Activated T-cell treated with anti-CD3 and anti-CD28 coated beads, Interleukin-2, amount 50 U/mL, for 4 hours (primary cell): Measurements from ENCODE around the gene ZNF106. TPM values are rescaled to one million over a fixed set of nuclear protein-coding genes. Genes with fewer than 3 reads are reported as not detected.

Experiments
- ATAC-seq, 2 donors: fragments of 200-7000 bp; cut with Tn5 transposase; one replicate each; pipeline ENCODE4 v1.10.0; 2021
- DNase-seq: peaks from one replicate; pipeline ENCODE4 v3.0.0-alpha.2; 2020
- H3K27me3 Mint-ChIP-seq: one replicate; pipeline ENCODE4 v1.8.0; 2021; ENCODE audit warnings: low read depth, mixed read lengths
- H3K36me3 Mint-ChIP-seq: one replicate; pipeline ENCODE4 v1.8.0; 2022; ENCODE audit warnings: mixed read lengths; ENCODE audit not compliant: insufficient read depth
- H3K4me1 Mint-ChIP-seq: one replicate; pipeline ENCODE4 v1.8.0; 2021; ENCODE audit warnings: low read depth, mixed read lengths
- H3K4me3 Mint-ChIP-seq: one replicate; pipeline ENCODE4 v1.8.0; 2021; ENCODE audit warnings: mild to moderate bottlenecking, moderate library complexity, mixed read lengths
- H3K9me3 Mint-ChIP-seq: one replicate; pipeline ENCODE4 v1.8.0; 2021; ENCODE audit warnings: mixed read lengths
- total RNA-seq, 3 donors: library from RNA; stranded (reverse); gene quantifications; one replicate each; pipeline ENCODE4 v1.2.1, GENCODE V29; 2021

Gene ZNF106
- total RNA-seq: 10 to 100 TPM; 40.9 to 42.5 (median 41.4) TPM

DNA sequence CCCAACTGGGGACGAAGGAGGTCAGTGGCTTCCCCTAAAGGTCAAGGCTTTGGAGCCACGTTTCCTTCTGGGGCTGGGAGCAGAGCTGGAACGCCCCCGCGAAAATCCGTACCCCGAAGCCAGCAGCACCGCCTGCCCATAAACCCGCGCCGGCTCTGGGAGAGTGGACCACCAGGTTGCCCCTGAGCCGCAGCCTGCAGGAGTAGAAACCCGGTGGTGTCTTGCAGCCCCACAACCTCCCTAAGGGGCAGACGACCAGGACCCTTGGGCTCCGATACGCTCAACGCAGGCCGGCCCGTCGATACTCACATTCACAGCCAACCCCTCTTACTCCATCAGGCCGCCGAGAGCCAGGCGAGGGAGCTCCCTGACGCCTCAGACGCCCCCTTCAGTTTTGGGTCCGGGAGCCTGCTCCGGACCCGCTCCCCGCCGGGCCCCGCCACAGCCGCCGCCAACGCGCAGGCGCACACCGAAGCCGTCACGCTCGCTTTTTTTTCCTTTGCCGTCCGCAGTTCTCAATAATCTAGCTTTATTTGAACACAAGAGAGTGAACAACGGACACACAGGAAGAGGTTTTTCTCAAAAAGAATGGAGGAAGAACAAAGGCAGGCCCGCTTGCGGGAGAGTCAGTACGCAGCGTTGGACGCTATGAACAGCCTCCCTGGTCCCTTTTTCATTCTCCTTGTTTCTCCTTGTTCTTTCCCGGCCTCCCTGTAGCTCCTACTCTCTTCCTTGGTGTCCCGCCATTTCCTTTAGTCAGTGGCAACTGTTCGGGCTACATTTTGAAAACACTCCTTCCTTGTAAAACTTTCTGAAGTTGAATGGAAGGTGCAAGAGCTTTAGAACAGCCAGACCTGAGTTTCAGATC, at the start of gene ZNF106:
Gene ZNF106, minus strand, starts transcription at position 471 of the 868 bp plus-strand sequence. CDS start 18,852 bp downstream, outside the sequence.
- H3K4me3 Mint-ChIP-seq: peak within 1 kb of the TSS; percentile 99
- ATAC-seq (peak; percentile 58 to 71), DNase-seq (peak; percentile 80)
- H3K9me3 Mint-ChIP-seq: no peaks in the 10 kb centered on the region
- peaks cover 5% of the 10 kb centered on the region for H3K36me3 Mint-ChIP-seq
- H3K27me3 Mint-ChIP-seq: no peaks in the 10 kb centered on the region
- H3K4me1 Mint-ChIP-seq: peaks cover 54% of the 10 kb centered on the region

GRCh38 chr15:42533246-42533645, 42.3 kb upstream of the ZNF106 start:
- Mint-ChIP-seq H3K4me3 (no peak overlapping the region), H3K36me3 (peaks cover 15% of the 10 kb centered on the region), H3K9me3 (no peaks in the 10 kb centered on the region), H3K4me1 (no peaks in the 10 kb centered on the region), H3K27me3 (no peaks in the 10 kb centered on the region)
- DNase-seq (no peak), ATAC-seq (no peak)

DNA sequence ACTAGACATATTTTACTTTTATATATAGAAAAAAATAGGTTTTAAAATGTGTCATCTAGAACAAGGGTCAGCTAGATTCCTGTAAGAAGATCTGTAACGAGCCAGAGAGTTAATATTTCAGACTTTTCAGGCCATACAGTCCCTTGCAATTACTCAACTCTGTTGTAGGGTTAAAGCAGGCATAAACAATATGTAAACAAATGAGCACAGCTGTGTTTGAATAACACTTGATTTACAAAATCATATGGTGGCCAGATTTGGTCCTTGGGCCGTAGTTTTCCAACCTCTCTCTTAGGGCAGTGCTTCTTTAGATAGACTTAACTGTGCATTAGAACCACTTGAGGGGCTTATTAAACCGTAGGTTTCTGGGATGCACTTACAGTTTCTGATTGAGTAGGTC, 38.0 kb upstream of the ZNF106 start:
- H3K36me3 Mint-ChIP-seq: peaks cover 13% of the 10 kb centered on the region
- ATAC-seq (no peak), DNase-seq (no peak)
- no peaks in the 10 kb centered on the region for H3K27me3 Mint-ChIP-seq
- H3K9me3 Mint-ChIP-seq: no peaks in the 10 kb centered on the region
- no peak overlapping the region for H3K4me3 Mint-ChIP-seq
- no peaks in the 10 kb centered on the region for H3K4me1 Mint-ChIP-seq

DNA sequence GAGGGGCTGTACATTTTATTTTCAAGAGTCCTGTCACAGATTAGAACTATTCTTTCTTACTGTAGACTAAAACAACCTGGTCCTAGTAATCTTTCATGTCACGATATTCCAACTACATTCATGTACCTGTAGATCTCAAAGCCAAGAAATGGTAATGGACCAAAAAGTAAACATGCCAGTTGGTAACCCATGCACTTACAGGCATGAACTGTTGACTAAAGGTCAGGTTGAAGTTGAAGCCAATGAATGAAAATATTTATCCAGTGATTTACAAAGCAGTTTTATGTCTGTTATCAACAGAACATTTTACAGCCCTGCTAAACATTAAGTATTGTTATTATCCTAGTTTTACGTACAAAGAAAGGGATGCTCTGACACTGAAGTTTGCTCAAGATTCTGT, 32.4 kb upstream of the ZNF106 start:
- Mint-ChIP-seq H3K4me3 (no peak overlapping the region), H3K9me3 (no peaks in the 10 kb centered on the region), H3K4me1 (no peaks in the 10 kb centered on the region), H3K27me3 (no peaks in the 10 kb centered on the region), H3K36me3 (peaks cover 10% of the 10 kb centered on the region)
- ATAC-seq (no peak), DNase-seq (no peak)

- H3K36me3 Mint-ChIP-seq: peaks cover 21% of the 10 kb centered on the region
- H3K27me3 Mint-ChIP-seq: no peaks in the 10 kb centered on the region
- no peaks in the 10 kb centered on the region for H3K9me3 Mint-ChIP-seq
- peaks cover 2% of the 10 kb centered on the region for H3K4me1 Mint-ChIP-seq
- H3K4me3 Mint-ChIP-seq: no peak overlapping the region
- ATAC-seq (no peak), DNase-seq (no peak)
Measured at GRCh38 chr15:42511007-42511391, 20.1 kb upstream of the ZNF106 start.

- DNase-seq: no peak
- peaks cover 16% of the 10 kb centered on the region for H3K36me3 Mint-ChIP-seq
- ATAC-seq: no peak
- H3K4me3 Mint-ChIP-seq: no peak overlapping the region
- no peaks in the 10 kb centered on the region for H3K9me3 Mint-ChIP-seq
- no peaks in the 10 kb centered on the region for H3K27me3 Mint-ChIP-seq
- peaks cover 2% of the 10 kb centered on the region for H3K4me1 Mint-ChIP-seq
Measured at GRCh38 chr15:42510258-42511006, 19.5 kb upstream of the ZNF106 start.

DNA sequence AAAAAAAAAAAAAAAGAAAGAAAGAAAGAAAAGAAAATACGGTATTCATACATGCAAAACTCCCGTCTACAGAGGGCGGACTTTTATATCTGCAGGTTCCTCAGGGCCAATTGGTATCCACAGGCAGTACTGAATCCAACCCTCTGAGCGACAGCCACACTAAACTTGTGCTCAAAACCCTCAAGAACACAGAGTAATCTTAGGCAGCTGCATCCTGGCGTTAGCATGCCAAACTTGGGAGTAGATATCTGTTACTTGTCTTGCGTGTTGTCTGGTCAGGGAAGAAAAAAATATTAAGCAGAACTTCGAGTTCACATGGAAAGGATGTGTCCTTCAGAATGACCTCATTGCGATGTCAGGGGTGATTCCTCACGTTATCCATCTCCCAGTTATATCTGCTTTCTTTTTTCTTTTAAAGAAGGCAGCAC, 17.3 kb upstream of the ZNF106 start:
- no peak overlapping the region for H3K4me3 Mint-ChIP-seq
- DNase-seq (no peak), ATAC-seq (no peak)
- no peaks in the 10 kb centered on the region for H3K9me3 Mint-ChIP-seq
- H3K4me1 Mint-ChIP-seq: peaks cover 2% of the 10 kb centered on the region
- H3K36me3 Mint-ChIP-seq: peaks cover 6% of the 10 kb centered on the region
- no peaks in the 10 kb centered on the region for H3K27me3 Mint-ChIP-seq

DNA sequence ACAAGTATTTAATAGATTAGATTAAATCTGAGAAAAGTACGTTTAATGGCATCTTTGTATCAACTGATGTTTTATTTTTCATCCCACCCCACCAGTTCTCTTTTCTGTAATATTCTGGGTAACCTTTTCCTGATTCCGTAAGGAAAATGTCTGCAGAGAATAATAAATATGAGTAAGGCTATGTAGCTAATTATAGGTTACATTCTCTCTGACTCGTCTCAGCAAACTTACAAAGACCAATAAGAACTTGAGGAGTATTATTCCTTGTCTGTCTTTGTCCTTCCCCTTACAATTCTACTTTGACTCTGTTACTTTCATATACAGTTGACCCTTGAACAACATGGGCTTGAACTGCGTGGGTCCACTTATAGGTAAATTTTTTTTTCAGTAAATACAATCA, 16.6 kb upstream of the ZNF106 start:
- no peaks in the 10 kb centered on the region for H3K9me3 Mint-ChIP-seq
- ATAC-seq (no peak), DNase-seq (no peak)
- no peaks in the 10 kb centered on the region for H3K27me3 Mint-ChIP-seq
- H3K36me3 Mint-ChIP-seq: peaks cover 6% of the 10 kb centered on the region
- no peak overlapping the region for H3K4me3 Mint-ChIP-seq
- peaks cover 2% of the 10 kb centered on the region for H3K4me1 Mint-ChIP-seq

GRCh38 chr15:42504631-42505030, 13.7 kb upstream of the ZNF106 start:
- peaks cover 17% of the 10 kb centered on the region for H3K4me1 Mint-ChIP-seq
- no peak overlapping the region for H3K4me3 Mint-ChIP-seq
- H3K9me3 Mint-ChIP-seq: no peaks in the 10 kb centered on the region
- H3K27me3 Mint-ChIP-seq: no peaks in the 10 kb centered on the region
- ATAC-seq (no peak), DNase-seq (no peak)
- H3K36me3 Mint-ChIP-seq: peaks cover 4% of the 10 kb centered on the region

- H3K4me1 Mint-ChIP-seq: peaks cover 22% of the 10 kb centered on the region
- DNase-seq (no peak), ATAC-seq (no peak)
- no peaks in the 10 kb centered on the region for H3K9me3 Mint-ChIP-seq
- peaks cover 2% of the 10 kb centered on the region for H3K36me3 Mint-ChIP-seq
- no peaks in the 10 kb centered on the region for H3K27me3 Mint-ChIP-seq
- H3K4me3 Mint-ChIP-seq: no peak overlapping the region
Measured at GRCh38 chr15:42503825-42504224, 12.9 kb upstream of the ZNF106 start.

- H3K4me3 Mint-ChIP-seq: no peak overlapping the region
- DNase-seq: no peak
- peaks cover 31% of the 10 kb centered on the region for H3K4me1 Mint-ChIP-seq
- ATAC-seq: no peak
- H3K36me3 Mint-ChIP-seq: peaks cover 1% of the 10 kb centered on the region
- H3K9me3 Mint-ChIP-seq: no peaks in the 10 kb centered on the region
- no peaks in the 10 kb centered on the region for H3K27me3 Mint-ChIP-seq
Measured at GRCh38 chr15:42502477-42502876, 11.5 kb upstream of the ZNF106 start.

DNA sequence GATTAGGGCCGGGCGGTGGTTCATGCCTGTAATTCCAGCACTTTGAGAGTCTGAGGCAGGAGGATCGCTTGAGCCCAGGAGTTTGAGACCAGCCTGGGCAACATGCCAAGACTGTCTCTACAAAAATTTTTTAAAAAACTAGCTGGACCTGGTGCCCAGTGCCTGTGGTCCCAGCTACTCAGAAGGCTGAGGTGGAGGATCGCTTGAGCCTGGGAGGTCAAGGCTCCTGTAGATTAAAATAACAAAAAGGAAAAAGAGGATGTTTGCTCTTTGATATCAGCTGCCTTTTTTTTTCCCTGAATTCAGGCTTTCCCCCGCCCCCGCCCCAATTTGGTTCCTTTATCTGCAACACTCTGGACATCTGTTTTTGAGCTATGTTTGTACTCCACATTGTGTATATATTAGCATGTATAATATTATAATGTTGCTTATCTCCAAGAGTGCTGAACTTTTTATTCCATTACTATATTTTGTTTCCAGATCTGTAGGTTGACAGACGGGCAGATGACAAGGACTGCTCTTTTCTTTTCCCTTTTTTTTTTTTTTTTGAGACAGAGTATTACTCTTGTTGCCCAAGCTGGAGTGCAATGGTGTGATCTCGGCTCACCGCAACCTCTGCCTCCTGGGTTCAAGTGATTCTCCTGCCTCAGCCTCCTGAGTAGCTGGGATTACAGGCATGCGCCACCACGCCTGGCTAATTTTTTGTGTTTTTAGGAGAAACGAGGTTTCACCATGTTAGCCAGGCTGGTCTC, 9.1 kb upstream of the ZNF106 start:
- Mint-ChIP-seq H3K4me3 (no peak overlapping the region), H3K4me1 (peaks cover 49% of the 10 kb centered on the region), H3K27me3 (no peaks in the 10 kb centered on the region), H3K36me3 (peaks cover 1% of the 10 kb centered on the region), H3K9me3 (no peaks in the 10 kb centered on the region)
- DNase-seq (no peak), ATAC-seq (no peak)

- Mint-ChIP-seq H3K36me3 (peaks cover 1% of the 10 kb centered on the region), H3K27me3 (no peaks in the 10 kb centered on the region), H3K9me3 (no peaks in the 10 kb centered on the region), H3K4me3 (no peak overlapping the region), H3K4me1 (peaks cover 65% of the 10 kb centered on the region)
- DNase-seq (no peak), ATAC-seq (no peak)
Measured at GRCh38 chr15:42498212-42499068, 7.5 kb upstream of the ZNF106 start.
